ENCODE results near the gene WT1. TPM values are rescaled to one million over a fixed set of nuclear protein-coding genes. Genes with fewer than 3 reads are reported as not detected.

Gene WT1
- total RNA-seq (2016; rRNA removed; fragmentation: Illumina TruSeq; extraction: Trizol) = 0.31 and 0.38 TPM in 2 replicates
- 0.09 TPM in 1 of 2 replicates, not detected in the other for total RNA-seq (2016; cell fraction: cytosol; rRNA removed; fragmentation: Illumina TruSeq; extraction: Trizol; ENCODE audit: low read depth)
- total RNA-seq (2016; cell fraction: insoluble cytoplasmic fraction; rRNA removed; fragmentation: Illumina TruSeq; extraction: Trizol) = 0.19 and 0.24 TPM in 2 replicates
- 0.34 and 0.49 TPM in 2 replicates for total RNA-seq (2016; cell fraction: membrane; rRNA removed; fragmentation: Illumina TruSeq; extraction: Trizol)
- 0.25 TPM in 1 of 2 replicates, not detected in the other for total RNA-seq (2016; cell fraction: nucleus; rRNA removed; fragmentation: Illumina TruSeq; extraction: Trizol)
- 0.15 TPM in 1 of 2 replicates, not detected in the other for polyA plus RNA-seq (2011; rRNA removed)
- polyA plus RNA-seq (2011; cell fraction: cytosol; rRNA removed) = 0.04 and 0.05 TPM in 2 replicates
- polyA plus RNA-seq (2011; cell fraction: nucleus; rRNA removed) = 0.09 TPM in 1 of 2 replicates, not detected in the other
- polyA plus RNA-seq (2012) = 0.21 TPM in 1 of 2 replicates, not detected in the other
- polyA plus RNA-seq (2016; cell fraction: cytosol; fragmentation: Illumina TruSeq; extraction: Trizol; ENCODE audit: low read depth) = 0.06 and 0.08 TPM in 2 replicates
- polyA plus RNA-seq (2016; cell fraction: insoluble cytoplasmic fraction; fragmentation: Illumina TruSeq; extraction: Trizol; ENCODE audit: low read depth) = 0.33 and 0.79 TPM in 2 replicates
- 0.15 and 0.21 TPM in 2 replicates for polyA plus RNA-seq (2016; cell fraction: membrane; fragmentation: Illumina TruSeq; extraction: Trizol; ENCODE audit: low read depth)
- 0.42 and 0.65 TPM in 2 replicates for polyA plus RNA-seq (2016; cell fraction: nucleus; fragmentation: Illumina TruSeq; extraction: Trizol; ENCODE audit: insufficient read depth, low read depth)
- polyA minus RNA-seq (2011; rRNA and poly(A)+ RNA removed; ENCODE audit: low replicate concordance) = 0.16 TPM in 1 of 2 replicates, not detected in the other
- not detected in 2 replicates for polyA minus RNA-seq (2011; cell fraction: cytosol; rRNA and poly(A)+ RNA removed)
- polyA minus RNA-seq (2011; cell fraction: nucleus; rRNA and poly(A)+ RNA removed) = not detected in 2 replicates
- percentile 23 among the genes with signal in this experiment for Bru-seq, nascent RNA
- percentile 20 among the genes with signal in this experiment for BruChase-seq, experiment 1, labeled RNA remaining after a 6-hour chase
- BruChase-seq, experiment 2, labeled RNA remaining after a 2-hour chase = percentile 19 among the genes with signal in this experiment
- long read RNA-seq, experiment 1 = 0 reads
- long read RNA-seq, experiment 2 = 0 reads

- H3K36me3 ChIP-seq (replicated peaks in 1 of 2; ENCODE audit: control insufficient read depth in 1 of 2, insufficient read depth in 2 of 2, low read length in 2 of 2) = no peaks in the 10 kb centered on the region
- H4K20me1 ChIP-seq (ENCODE audit: insufficient read depth, low read length) = no peaks in the 10 kb centered on the region
- no peak for FAIRE-seq
- no peaks in the 10 kb centered on the region for H3K9me3 ChIP-seq (ENCODE audit: low read length)
- in situ Hi-C loops (cut with HindIII; ENCODE audit: extremely low pct_ligation_motif_present, low pct_unique_long_range_greater_than_20kb) (no loop called here), intact Hi-C loops (cut with micrococcal nuclease; ENCODE audit: unreplicated experiment) (no loop called here)
- no peak within 1 kb of the TSS for H2AFZ ChIP-seq (ENCODE audit: low read length)
- peak; percentile 51 for ATAC-seq
- H3K4me3 ChIP-seq (replicated peaks in 1 of 3; ENCODE audit: insufficient read depth in 1 of 3, low read depth in 2 of 3, low read length in 3 of 3) = peak within 1 kb of the TSS; percentile 49 to 68 (median 57); a peak in 5 of 6 replicates
- H3K27ac ChIP-seq (ENCODE audit: extremely low read length, insufficient read depth, low read length) = no peak within 1 kb of the TSS
- WGBS (ENCODE audit: low lambda C conversion rate) = 30% methylated on average over 12 of the region's 25 CpGs
- no TSS peak for BruUV-seq (replicated peaks)
- CTCF ChIA-PET (ENCODE audit: low intra/inter-chr PET ratio, low total read pairs) = no interaction called here
- 0 out of 2 replicates have a peak, but pooled peaks cover 7% of the 10 kb centered on the region for H3K4me1 ChIP-seq (ENCODE audit: insufficient read depth, low read length)
- no peaks in the 10 kb centered on the region for H3K79me2 ChIP-seq (ENCODE audit: insufficient read depth, low read length)
- no peak within 1 kb of the TSS for H3K9ac ChIP-seq (ENCODE audit: insufficient read depth, low read depth, low read length)
- POLR2A ChIA-PET = no interaction called here
- no peak for DNase-seq (ENCODE audit: low spot score)
- peak within 1 kb of the TSS; percentile 77 for H3K4me2 ChIP-seq (ENCODE audit: low read depth, low read length)
- peaks cover 11 to 84% of the 10 kb centered on the region in 2 experiments for H3K27me3 ChIP-seq (ENCODE audit: control insufficient read depth in 1 of 2, insufficient read depth in 2 of 2, low read length in 2 of 2)
- TF ChIP-seq SIX1 (CRISPR knock-in tag; IDR thresholded peaks at IDR 0.05; ENCODE audit: borderline replicate concordance) (no peak), ZNF530 (CRISPR knock-in tag; IDR thresholded peaks at IDR 0.05; ENCODE audit: low read depth) (no peak), TOE1 (CRISPR knock-in tag; IDR thresholded peaks at IDR 0.05) (no peak), RXRA (CRISPR knock-in tag; IDR thresholded peaks at IDR 0.05) (no peak), IKZF5 (CRISPR knock-in tag; IDR thresholded peaks at IDR 0.05) (no peak), ETV6 (CRISPR knock-in tag; conservative IDR thresholded peaks at IDR 0.05) (no peak), ZNF205 (CRISPR knock-in tag; IDR thresholded peaks at IDR 0.05) (no peak), ZNF382 (CRISPR knock-in tag; IDR thresholded peaks at IDR 0.05; ENCODE audit: borderline replicate concordance) (no peak), CTCF (CRISPR knock-in tag; IDR thresholded peaks at IDR 0.05) (0 out of 2 replicates have a peak, but pooled peaks have one; percentile 18), ZNF432 (CRISPR knock-in tag; IDR thresholded peaks at IDR 0.05; ENCODE audit: borderline replicate concordance) (no peak), NFKBIZ (CRISPR knock-in tag; IDR thresholded peaks at IDR 0.05) (no peak), MTF2 (CRISPR knock-in tag; IDR thresholded peaks at IDR 0.05; ENCODE audit: borderline replicate concordance) (peak; percentile 12; the same call in 1 of the 2 replicates)
Measured at GRCh38 chr11:32435511-32435941, at the start of gene WT1. Gene WT1, minus strand, starts transcription at chr11:32435539.

Measured in HepG2 (cell line).